HEK293 (cell line): Measurements from ENCODE around the gene SAMD4B.
A peak's percentile ranks its signal among the peaks of the same experiment; 100 is the strongest.

Source experiments
- HOXC10 ChIP-seq: sonication (generic); formaldehyde crosslinking; IDR thresholded peaks from 2 replicates; pipeline ENCODE4 v1.8.1; 2023; ENCODE audit warnings: mild to moderate bottlenecking, missing genetic modification reagents
- PRDM1 ChIP-seq: fragments of 450-650 bp; formaldehyde crosslinking; IDR thresholded peaks from 2 replicates; pipeline ENCODE4; 2016; ENCODE audit warnings: missing biosample characterization, missing genetic modification characterization
- REPIN1 ChIP-seq: fragments of 450-650 bp; formaldehyde crosslinking; IDR thresholded peaks from 2 replicates; pipeline ENCODE4 v1.5.1; 2017; ENCODE audit warnings: missing biosample characterization, missing genetic modification characterization, low read depth
- YY2 ChIP-seq: fragments of 450-650 bp; formaldehyde crosslinking; IDR thresholded peaks from 2 replicates; pipeline ENCODE4 v1.5.1; 2016; ENCODE audit warnings: missing biosample characterization, missing genetic modification characterization
- ZBTB20 ChIP-seq: fragments of 450-650 bp; formaldehyde crosslinking; IDR thresholded peaks from 2 replicates; pipeline ENCODE4 v1.5.1; 2016; ENCODE audit warnings: missing biosample characterization, missing genetic modification characterization
- ZFP3 ChIP-seq: fragments of 450-650 bp; formaldehyde crosslinking; IDR thresholded peaks from 2 replicates; pipeline ENCODE4 v1.5.1; 2016; ENCODE audit warnings: low read depth, missing biosample characterization, missing genetic modification characterization
- ZNF133 ChIP-seq: fragments of 450-650 bp; formaldehyde crosslinking; IDR thresholded peaks from 2 replicates; pipeline ENCODE4 v1.5.1; 2016; ENCODE audit warnings: missing biosample characterization, missing genetic modification characterization
- ZNF211 ChIP-seq: fragments of 450-650 bp; formaldehyde crosslinking; IDR thresholded peaks from 2 replicates; pipeline ENCODE4 v1.5.1; 2016; ENCODE audit warnings: low read depth, missing biosample characterization, missing genetic modification characterization
- ZNF292 ChIP-seq: fragments of 450-650 bp; formaldehyde crosslinking; IDR thresholded peaks from 2 replicates; pipeline ENCODE4 v1.5.1; 2016; ENCODE audit warnings: low read depth, missing biosample characterization, missing genetic modification characterization, borderline replicate concordance
- ZNF341 ChIP-seq: fragments of 450-650 bp; formaldehyde crosslinking; IDR thresholded peaks from 2 replicates; pipeline ENCODE4; 2016; ENCODE audit warnings: low read depth, missing biosample characterization, missing genetic modification characterization
- ZNF354C ChIP-seq: fragments of 450-650 bp; formaldehyde crosslinking; IDR thresholded peaks from 2 replicates; pipeline ENCODE4 v1.5.1; 2016; ENCODE audit warnings: missing biosample characterization, missing genetic modification characterization, low read depth, borderline replicate concordance
- ZNF366 ChIP-seq: fragments of 450-650 bp; formaldehyde crosslinking; conservative IDR thresholded peaks from 2 replicates; pipeline ENCODE4 v1.5.1; 2016; ENCODE audit warnings: missing biosample characterization, missing genetic modification characterization
- ZNF514 ChIP-seq: fragments of 450-650 bp; formaldehyde crosslinking; IDR thresholded peaks from 2 replicates; pipeline ENCODE4 v1.5.1; 2016; ENCODE audit warnings: missing biosample characterization, missing genetic modification characterization
- ZNF544 ChIP-seq: fragments of 450-650 bp; formaldehyde crosslinking; IDR thresholded peaks from 2 replicates; pipeline ENCODE4 v1.5.0; 2017; ENCODE audit warnings: missing biosample characterization, missing genetic modification characterization
- ZNF571 ChIP-seq: fragments of 450-650 bp; formaldehyde crosslinking; IDR thresholded peaks from 2 replicates; pipeline ENCODE4 v1.5.0; 2017; ENCODE audit warnings: missing biosample characterization, missing genetic modification characterization
- ZNF585B ChIP-seq: fragments of 450-650 bp; formaldehyde crosslinking; IDR thresholded peaks from 2 replicates; pipeline ENCODE4 v1.5.1; 2016; ENCODE audit warnings: missing biosample characterization, missing genetic modification characterization
- ZNF621 ChIP-seq: fragments of 450-650 bp; formaldehyde crosslinking; IDR thresholded peaks from 2 replicates; pipeline ENCODE4 v1.5.1; 2017; ENCODE audit warnings: missing biosample characterization, missing genetic modification characterization
- ZNF654 ChIP-seq: fragments of 450-650 bp; formaldehyde crosslinking; IDR thresholded peaks from 2 replicates; pipeline ENCODE4 v1.5.1; 2016; ENCODE audit warnings: low read depth, missing biosample characterization, missing genetic modification characterization
- ZNF670 ChIP-seq: fragments of 450-650 bp; formaldehyde crosslinking; IDR thresholded peaks from 2 replicates; pipeline ENCODE4 v1.5.1; 2016; ENCODE audit warnings: missing biosample characterization, missing genetic modification characterization, low read depth
- ZNF701 ChIP-seq: fragments of 450-650 bp; formaldehyde crosslinking; IDR thresholded peaks from 2 replicates; pipeline ENCODE4 v1.5.1; 2016; ENCODE audit warnings: missing biosample characterization, missing genetic modification characterization
- ZSCAN23 ChIP-seq: fragments of 450-650 bp; formaldehyde crosslinking; IDR thresholded peaks from 2 replicates; pipeline ENCODE4 v1.5.1; 2016; ENCODE audit warnings: missing biosample characterization, missing genetic modification characterization
- TF ChIP-seq, protein P1 (sequence below): fragments of 450-650 bp; formaldehyde crosslinking; IDR thresholded peaks from 2 replicates; pipeline ENCODE4 v1.5.1; 2016; ENCODE audit warnings: missing biosample characterization, missing genetic modification characterization
- TF ChIP-seq, protein P2 (sequence below): IDR thresholded peaks from 2 replicates; pipeline ENCODE4 v1.6.1; 2011; ENCODE audit warnings: mild to moderate bottlenecking, low read depth, low read length, borderline replicate concordance
- TF ChIP-seq, protein P3 (sequence below): fragments of 450-650 bp; formaldehyde crosslinking; IDR thresholded peaks from 2 replicates; pipeline ENCODE4 v1.5.1; 2016; ENCODE audit warnings: missing biosample characterization, missing genetic modification characterization
- TF ChIP-seq, protein P4 (sequence below): fragments of 450-650 bp; formaldehyde crosslinking; IDR thresholded peaks from 2 replicates; pipeline ENCODE4 v1.5.1; 2017; ENCODE audit warnings: missing biosample characterization, missing genetic modification characterization
- TF ChIP-seq, protein P5 (sequence below): fragments of 450-650 bp; formaldehyde crosslinking; IDR thresholded peaks from 2 replicates; pipeline ENCODE4 v1.5.1; 2017; ENCODE audit warnings: missing biosample characterization, missing genetic modification characterization
- TF ChIP-seq, protein P6 (sequence below): fragments of 450-650 bp; formaldehyde crosslinking; IDR thresholded peaks from 2 replicates; pipeline ENCODE4 v1.5.1; 2016; ENCODE audit warnings: missing biosample characterization, missing genetic modification characterization
- TF ChIP-seq, protein P7 (sequence below): fragments of 450-650 bp; formaldehyde crosslinking; IDR thresholded peaks from 2 replicates; pipeline ENCODE4 v1.5.1; 2016; ENCODE audit warnings: missing biosample characterization, missing genetic modification characterization

SAMD4B gene

DNA sequence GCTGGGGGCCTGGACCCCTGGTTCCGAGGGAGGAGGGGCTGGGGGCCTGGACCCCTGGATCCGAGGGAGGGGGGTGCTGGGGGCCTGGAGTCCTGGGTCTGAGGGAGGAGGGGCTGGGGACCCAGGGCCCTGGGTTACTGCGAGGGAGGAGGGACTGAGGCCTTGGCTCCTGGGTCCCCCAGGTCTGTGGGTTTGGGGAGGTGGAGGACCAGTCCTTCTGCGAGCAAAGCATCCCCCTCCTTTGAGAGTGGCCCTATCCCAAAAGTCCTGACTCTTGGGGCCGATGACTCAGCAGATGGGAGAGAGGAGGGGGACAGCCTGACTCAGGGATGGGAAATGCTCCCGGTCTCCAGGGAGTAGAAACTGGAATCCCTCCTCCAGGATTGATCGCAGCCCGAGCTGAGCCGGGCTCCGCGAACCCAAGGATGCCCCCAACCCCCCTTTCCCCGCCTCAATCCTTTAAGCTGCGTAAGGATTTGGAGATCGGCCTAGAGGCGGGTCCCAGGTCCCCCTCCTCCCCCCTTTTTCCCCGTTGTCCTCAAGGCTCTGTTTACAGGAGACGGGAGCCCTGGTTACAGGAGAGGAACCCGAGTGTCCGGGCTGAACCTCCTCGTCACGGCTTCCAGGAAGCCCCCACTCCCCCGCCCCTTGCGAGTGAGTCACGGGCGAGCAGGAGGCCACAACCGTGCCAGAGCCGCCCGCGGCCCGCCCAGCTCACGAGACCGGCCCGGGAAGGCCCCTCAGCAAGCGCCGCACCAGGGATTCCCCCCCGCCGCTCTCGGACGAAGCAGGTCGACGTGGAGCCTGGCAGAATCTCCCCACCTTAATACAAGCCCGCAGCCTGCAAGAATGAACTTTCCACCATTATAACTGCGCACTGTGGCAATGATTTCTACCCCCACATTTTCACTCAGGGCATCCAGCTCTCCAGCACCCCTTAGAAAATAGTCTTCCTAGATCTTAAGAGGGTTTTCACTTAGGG is 61.4 kb downstream of the SAMD4B start (continued):
- TF ChIP-seq, protein P1, sequence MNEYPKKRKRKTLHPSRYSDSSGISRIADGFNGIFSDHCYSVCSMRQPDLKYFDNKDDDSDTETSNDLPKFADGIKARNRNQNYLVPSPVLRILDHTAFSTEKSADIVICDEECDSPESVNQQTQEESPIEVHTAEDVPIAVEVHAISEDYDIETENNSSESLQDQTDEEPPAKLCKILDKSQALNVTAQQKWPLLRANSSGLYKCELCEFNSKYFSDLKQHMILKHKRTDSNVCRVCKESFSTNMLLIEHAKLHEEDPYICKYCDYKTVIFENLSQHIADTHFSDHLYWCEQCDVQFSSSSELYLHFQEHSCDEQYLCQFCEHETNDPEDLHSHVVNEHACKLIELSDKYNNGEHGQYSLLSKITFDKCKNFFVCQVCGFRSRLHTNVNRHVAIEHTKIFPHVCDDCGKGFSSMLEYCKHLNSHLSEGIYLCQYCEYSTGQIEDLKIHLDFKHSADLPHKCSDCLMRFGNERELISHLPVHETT (tag by site-specific recombination) = peak; percentile 76
- TF ChIP-seq, protein P2, sequence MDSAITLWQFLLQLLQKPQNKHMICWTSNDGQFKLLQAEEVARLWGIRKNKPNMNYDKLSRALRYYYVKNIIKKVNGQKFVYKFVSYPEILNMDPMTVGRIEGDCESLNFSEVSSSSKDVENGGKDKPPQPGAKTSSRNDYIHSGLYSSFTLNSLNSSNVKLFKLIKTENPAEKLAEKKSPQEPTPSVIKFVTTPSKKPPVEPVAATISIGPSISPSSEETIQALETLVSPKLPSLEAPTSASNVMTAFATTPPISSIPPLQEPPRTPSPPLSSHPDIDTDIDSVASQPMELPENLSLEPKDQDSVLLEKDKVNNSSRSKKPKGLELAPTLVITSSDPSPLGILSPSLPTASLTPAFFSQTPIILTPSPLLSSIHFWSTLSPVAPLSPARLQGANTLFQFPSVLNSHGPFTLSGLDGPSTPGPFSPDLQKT = no peak
- TF ChIP-seq, protein P3, sequence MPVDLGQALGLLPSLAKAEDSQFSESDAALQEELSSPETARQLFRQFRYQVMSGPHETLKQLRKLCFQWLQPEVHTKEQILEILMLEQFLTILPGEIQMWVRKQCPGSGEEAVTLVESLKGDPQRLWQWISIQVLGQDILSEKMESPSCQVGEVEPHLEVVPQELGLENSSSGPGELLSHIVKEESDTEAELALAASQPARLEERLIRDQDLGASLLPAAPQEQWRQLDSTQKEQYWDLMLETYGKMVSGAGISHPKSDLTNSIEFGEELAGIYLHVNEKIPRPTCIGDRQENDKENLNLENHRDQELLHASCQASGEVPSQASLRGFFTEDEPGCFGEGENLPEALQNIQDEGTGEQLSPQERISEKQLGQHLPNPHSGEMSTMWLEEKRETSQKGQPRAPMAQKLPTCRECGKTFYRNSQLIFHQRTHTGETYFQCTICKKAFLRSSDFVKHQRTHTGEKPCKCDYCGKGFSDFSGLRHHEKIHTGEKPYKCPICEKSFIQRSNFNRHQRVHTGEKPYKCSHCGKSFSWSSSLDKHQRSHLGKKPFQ (tag by site-specific recombination) = no peak
- peak; percentile 92 for TF ChIP-seq ZBTB20 (tag by site-specific recombination)
- TF ChIP-seq ZNF341 (tag by site-specific recombination) = peak; percentile 93
- no peak for TF ChIP-seq ZNF670 (tag by site-specific recombination)
- no peak for TF ChIP-seq ZFP3 (tag by site-specific recombination)
- TF ChIP-seq ZNF292 (tag by site-specific recombination) = no peak
- TF ChIP-seq, protein P4, sequence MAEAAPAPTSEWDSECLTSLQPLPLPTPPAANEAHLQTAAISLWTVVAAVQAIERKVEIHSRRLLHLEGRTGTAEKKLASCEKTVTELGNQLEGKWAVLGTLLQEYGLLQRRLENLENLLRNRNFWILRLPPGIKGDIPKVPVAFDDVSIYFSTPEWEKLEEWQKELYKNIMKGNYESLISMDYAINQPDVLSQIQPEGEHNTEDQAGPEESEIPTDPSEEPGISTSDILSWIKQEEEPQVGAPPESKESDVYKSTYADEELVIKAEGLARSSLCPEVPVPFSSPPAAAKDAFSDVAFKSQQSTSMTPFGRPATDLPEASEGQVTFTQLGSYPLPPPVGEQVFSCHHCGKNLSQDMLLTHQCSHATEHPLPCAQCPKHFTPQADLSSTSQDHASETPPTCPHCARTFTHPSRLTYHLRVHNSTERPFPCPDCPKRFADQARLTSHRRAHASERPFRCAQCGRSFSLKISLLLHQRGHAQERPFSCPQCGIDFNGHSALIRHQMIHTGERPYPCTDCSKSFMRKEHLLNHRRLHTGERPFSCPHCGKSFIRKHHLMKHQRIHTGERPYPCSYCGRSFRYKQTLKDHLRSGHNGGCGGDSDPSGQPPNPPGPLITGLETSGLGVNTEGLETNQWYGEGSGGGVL (tag by site-specific recombination) = peak; percentile 98
- TF ChIP-seq ZNF654 = no peak; the same call in 1 of the 2 replicates
- peak; percentile 91 for TF ChIP-seq ZNF366 (tag by site-specific recombination)
- no peak for TF ChIP-seq ZNF585B (tag by site-specific recombination)
- TF ChIP-seq YY2 (tag by site-specific recombination) = no peak
- TF ChIP-seq, protein P5, sequence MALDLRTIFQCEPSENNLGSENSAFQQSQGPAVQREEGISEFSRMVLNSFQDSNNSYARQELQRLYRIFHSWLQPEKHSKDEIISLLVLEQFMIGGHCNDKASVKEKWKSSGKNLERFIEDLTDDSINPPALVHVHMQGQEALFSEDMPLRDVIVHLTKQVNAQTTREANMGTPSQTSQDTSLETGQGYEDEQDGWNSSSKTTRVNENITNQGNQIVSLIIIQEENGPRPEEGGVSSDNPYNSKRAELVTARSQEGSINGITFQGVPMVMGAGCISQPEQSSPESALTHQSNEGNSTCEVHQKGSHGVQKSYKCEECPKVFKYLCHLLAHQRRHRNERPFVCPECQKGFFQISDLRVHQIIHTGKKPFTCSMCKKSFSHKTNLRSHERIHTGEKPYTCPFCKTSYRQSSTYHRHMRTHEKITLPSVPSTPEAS = peak; percentile 40
- no peak for TF ChIP-seq ZNF133 (tag by site-specific recombination)
- TF ChIP-seq, protein P6, sequence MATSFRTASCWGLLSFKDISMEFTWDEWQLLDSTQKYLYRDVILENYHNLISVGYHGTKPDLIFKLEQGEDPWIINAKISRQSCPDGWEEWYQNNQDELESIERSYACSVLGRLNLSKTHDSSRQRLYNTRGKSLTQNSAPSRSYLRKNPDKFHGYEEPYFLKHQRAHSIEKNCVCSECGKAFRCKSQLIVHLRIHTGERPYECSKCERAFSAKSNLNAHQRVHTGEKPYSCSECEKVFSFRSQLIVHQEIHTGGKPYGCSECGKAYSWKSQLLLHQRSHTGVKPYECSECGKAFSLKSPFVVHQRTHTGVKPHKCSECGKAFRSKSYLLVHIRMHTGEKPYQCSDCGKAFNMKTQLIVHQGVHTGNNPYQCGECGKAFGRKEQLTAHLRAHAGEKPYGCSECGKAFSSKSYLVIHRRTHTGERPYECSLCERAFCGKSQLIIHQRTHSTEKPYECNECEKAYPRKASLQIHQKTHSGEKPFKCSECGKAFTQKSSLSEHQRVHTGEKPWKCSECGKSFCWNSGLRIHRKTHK (tag by site-specific recombination) = no peak
- TF ChIP-seq ZNF354C (tag by site-specific recombination) = no peak
- 0 out of 2 replicates have a peak, but pooled peaks have one; percentile 28 for TF ChIP-seq ZSCAN23
- TF ChIP-seq REPIN1 (tag by site-specific recombination) = no peak; the same call in 1 of the 2 replicates
- no peak for TF ChIP-seq ZNF571 (tag by site-specific recombination)
- TF ChIP-seq ZNF211 = no peak
- no peak for TF ChIP-seq ZNF621 (tag by site-specific recombination)
- TF ChIP-seq ZNF544 (tag by site-specific recombination) = no peak
- TF ChIP-seq PRDM1 (tag by site-specific recombination) = no peak
- no peak for TF ChIP-seq HOXC10
- TF ChIP-seq, protein P7, sequence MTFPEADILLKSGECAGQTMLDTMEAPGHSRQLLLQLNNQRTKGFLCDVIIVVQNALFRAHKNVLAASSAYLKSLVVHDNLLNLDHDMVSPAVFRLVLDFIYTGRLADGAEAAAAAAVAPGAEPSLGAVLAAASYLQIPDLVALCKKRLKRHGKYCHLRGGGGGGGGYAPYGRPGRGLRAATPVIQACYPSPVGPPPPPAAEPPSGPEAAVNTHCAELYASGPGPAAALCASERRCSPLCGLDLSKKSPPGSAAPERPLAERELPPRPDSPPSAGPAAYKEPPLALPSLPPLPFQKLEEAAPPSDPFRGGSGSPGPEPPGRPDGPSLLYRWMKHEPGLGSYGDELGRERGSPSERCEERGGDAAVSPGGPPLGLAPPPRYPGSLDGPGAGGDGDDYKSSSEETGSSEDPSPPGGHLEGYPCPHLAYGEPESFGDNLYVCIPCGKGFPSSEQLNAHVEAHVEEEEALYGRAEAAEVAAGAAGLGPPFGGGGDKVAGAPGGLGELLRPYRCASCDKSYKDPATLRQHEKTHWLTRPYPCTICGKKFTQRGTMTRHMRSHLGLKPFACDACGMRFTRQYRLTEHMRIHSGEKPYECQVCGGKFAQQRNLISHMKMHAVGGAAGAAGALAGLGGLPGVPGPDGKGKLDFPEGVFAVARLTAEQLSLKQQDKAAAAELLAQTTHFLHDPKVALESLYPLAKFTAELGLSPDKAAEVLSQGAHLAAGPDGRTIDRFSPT (tag by site-specific recombination) = peak; percentile 90
- no peak for TF ChIP-seq ZNF701 (tag by site-specific recombination)
- no peak for TF ChIP-seq ZNF514 (tag by site-specific recombination)
